GM04504 (cell line): ENCODE data around the gene ZNF445.
A peak's percentile ranks its signal among the peaks of the same experiment; 100 is the strongest.
"Not testable (repeated sequence)": the region's sequence is repeated elsewhere in the genome, so short reads cannot be mapped to it uniquely, and the experiment has no call there.

ENCODE experiments used
- DNase-seq: peaks from one replicate; pipeline ENCODE4 v3.0.0-alpha.2; 2012; ENCODE audit warnings: low read depth

Gene ZNF445

GRCh38 chr3:44477312-44478030 lies at the start of gene ZNF445:
TSS of gene ZNF445 (minus strand) at chr3:44477670. CDS start at chr3:44455549, 22,121 bp downstream.
- peak; percentile 46 for DNase-seq

GRCh38 chr3:44525060-44525459 lies 47.6 kb upstream of the ZNF445 start:
- no peak for DNase-seq

GRCh38 chr3:44522494-44522933 lies 45.0 kb upstream of the ZNF445 start:
- DNase-seq: no peak

- no peak for DNase-seq
Observed at GRCh38 chr3:44521721-44522120, 44.3 kb upstream of the ZNF445 start.

- no peak for DNase-seq
Observed at GRCh38 chr3:44518782-44519156, 41.3 kb upstream of the ZNF445 start.

- no peak for DNase-seq
Observed at GRCh38 chr3:44516230-44516629, 38.8 kb upstream of the ZNF445 start.

GRCh38 chr3:44513513-44513912 lies 36.0 kb upstream of the ZNF445 start:
- no peak for DNase-seq

- no peak for DNase-seq
Observed at GRCh38 chr3:44511238-44511566, 33.7 kb upstream of the ZNF445 start.

- no peak for DNase-seq
Observed at GRCh38 chr3:44510000-44510368, 32.5 kb upstream of the ZNF445 start.

GRCh38 chr3:44509393-44509921 lies 32.0 kb upstream of the ZNF445 start:
- DNase-seq: no peak

GRCh38 chr3:44506961-44507360 lies 29.5 kb upstream of the ZNF445 start:
- no peak for DNase-seq

GRCh38 chr3:44506556-44506955 lies 29.1 kb upstream of the ZNF445 start:
- no peak for DNase-seq

GRCh38 chr3:44504566-44504965 lies 27.1 kb upstream of the ZNF445 start:
- DNase-seq: no peak

GRCh38 chr3:44503178-44503577 lies 25.7 kb upstream of the ZNF445 start:
- DNase-seq: not testable (repeated sequence)

- no peak for DNase-seq
Observed at GRCh38 chr3:44501971-44502370, 24.5 kb upstream of the ZNF445 start.

- DNase-seq: not testable (repeated sequence)
Observed at GRCh38 chr3:44499899-44500168, 22.4 kb upstream of the ZNF445 start.

- no peak for DNase-seq
Observed at GRCh38 chr3:44499149-44499898, 21.9 kb upstream of the ZNF445 start.

GRCh38 chr3:44495636-44496415 lies 18.4 kb upstream of the ZNF445 start:
- no peak for DNase-seq

GRCh38 chr3:44492496-44492895 lies 15.0 kb upstream of the ZNF445 start:
- no peak for DNase-seq

- DNase-seq: no peak
Observed at GRCh38 chr3:44482721-44483120, 5.3 kb upstream of the ZNF445 start.

GRCh38 chr3:44478606-44479094 lies 1.2 kb upstream of the ZNF445 start:
- no peak for DNase-seq

GRCh38 chr3:44478055-44478468 lies 592 bp upstream of the ZNF445 start:
- no peak for DNase-seq

GRCh38 chr3:44476963-44477311 lies 533 bp downstream of the ZNF445 start:
- DNase-seq: no peak
